K562 (cell line): ENCODE measurements around the gene MACROD2. TPM values are rescaled to one million over a fixed set of nuclear protein-coding genes. Genes with fewer than 3 reads are reported as not detected.

Experiments
- ATAC-seq: fragments of 200-7000 bp; cut with Tn5 transposase; 3 replicates; pipeline ENCODE4 v1.9.1; 2020; ENCODE audit warnings: moderate library complexity
- BruUV-seq: library from RNA; stranded (reverse); fragments of 400-500 nt; replicated peaks from 2 replicates; lab custom pipeline; 2021; lab: Mats Ljungman, UMichigan
- CTCF ChIA-PET: fragments of 300-600 bp; formaldehyde crosslinking; extraction: SDS; loops from one replicate; lab custom pipeline; 2021; ENCODE audit warnings: low intra/inter-chr PET ratio; lab: Yijun Ruan, JAX
- POLR2A ChIA-PET: fragments of 300-600, 350-650 bp; sonication (Branson Sonifier 250); formaldehyde crosslinking; extraction: SDS; loops from one replicate; lab custom pipeline; 2021; ENCODE audit warnings: antibody characterized with exemption, inconsistent platforms; lab: Yijun Ruan, JAX
- DNase-seq, 4 experiments: peaks; one replicate each; pipeline versions ENCODE4 v3.0.0 to v3.0.0-alpha.2; 2011 to 2018; ENCODE audit warnings: low spot score in 3 of 4, mixed read lengths in 3 of 4; ENCODE audit errors: extremely low read depth in 1 of 4
- FAIRE-seq: peaks from 2 replicates; lab custom pipeline; 2011; peaks lifted over from hg19 to GRCh38; lab: Jason Lieb, UNC
- H2AFZ ChIP-seq: 2 replicates; pipeline ENCODE4 v1.6.0; 2011; ENCODE audit warnings: low read depth, low read length, control low read depth, inconsistent platforms
- H3K27ac ChIP-seq: fragments of 200-600 bp; 3 replicates; pipeline ENCODE4 v1.8.0; 2011; ENCODE audit warnings: low read depth, mild to moderate bottlenecking, control low read depth, inconsistent platforms, low read length, moderate library complexity, mixed read lengths; ENCODE audit errors: extremely low read depth
- H3K27me3 ChIP-seq, 2 experiments: fragments of 300-600 bp in 1 of 2; 2 replicates in 1 of 2; 3 replicates in 1 of 2; pipeline versions ENCODE4 v1.6.0 to v1.8.0; 2011; ENCODE audit warnings: inconsistent platforms in 2 of 2, low read length in 2 of 2, mild to moderate bottlenecking in 1 of 2, mixed read lengths in 1 of 2, moderate library complexity in 1 of 2; ENCODE audit not compliant: control insufficient read depth in 2 of 2, insufficient read depth in 2 of 2
- H3K36me3 ChIP-seq: fragments of 300-600 bp; 3 replicates; pipeline ENCODE4 v1.8.0; 2011; ENCODE audit warnings: mild to moderate bottlenecking, low read length, inconsistent platforms; ENCODE audit not compliant: control insufficient read depth, insufficient read depth
- H3K4me1 ChIP-seq, 2 experiments: fragments of 200-600 bp in 1 of 2; replicated peaks in 1 of 2; 2 replicates in 1 of 2; 3 replicates in 1 of 2; pipeline versions ENCODE4 v1.5.1 to v1.8.0; 2011; ENCODE audit warnings: inconsistent platforms in 2 of 2, low read length in 2 of 2, mild to moderate bottlenecking in 1 of 2, mixed read lengths in 1 of 2, moderate library complexity in 1 of 2; ENCODE audit not compliant: control insufficient read depth in 2 of 2, insufficient read depth in 2 of 2
- H3K4me2 ChIP-seq: 2 replicates; pipeline ENCODE4 v1.6.1; 2011; ENCODE audit warnings: low read length, control low read depth, inconsistent platforms, mixed read lengths; ENCODE audit not compliant: insufficient read depth
- H3K4me3 ChIP-seq: fragments of 200-600 bp; sonication (generic), shearing (Covaris generic); 2 replicates; pipeline ENCODE4 v1.5.1; 2016; ENCODE audit warnings: control low read depth, inconsistent platforms
- H3K79me2 ChIP-seq: fragments of 200-600 bp; 3 replicates; pipeline ENCODE4 v1.8.0; 2011; ENCODE audit warnings: low read length, inconsistent platforms; ENCODE audit not compliant: control insufficient read depth, insufficient read depth
- H3K9ac ChIP-seq, 2 experiments: 2 replicates each; pipeline versions ENCODE4 v1.6.0 to v1.6.1; 2011; ENCODE audit warnings: low read depth in 2 of 2, low read length in 2 of 2, control low read depth in 1 of 2, inconsistent platforms in 1 of 2, mild to moderate bottlenecking in 1 of 2, mixed read lengths in 1 of 2; ENCODE audit not compliant: insufficient read depth in 1 of 2
- H3K9me1 ChIP-seq: one replicate; pipeline ENCODE4 v1.6.0; 2011; ENCODE audit warnings: inconsistent platforms, mild to moderate bottlenecking, low read length, moderate library complexity; ENCODE audit not compliant: control insufficient read depth, insufficient read depth
- H3K9me3 ChIP-seq: replicated peaks from 2 replicates; pipeline ENCODE4 v1.5.1; 2011; ENCODE audit warnings: low read depth, low read length, inconsistent platforms; ENCODE audit not compliant: control insufficient read depth, insufficient read depth
- H4K20me1 ChIP-seq: replicated peaks from 2 replicates; pipeline ENCODE4 v1.6.1; 2011; ENCODE audit warnings: low read length, inconsistent platforms, mixed read lengths; ENCODE audit not compliant: control insufficient read depth, insufficient read depth
- CHD2 ChIP-seq: IDR thresholded peaks from 2 replicates; pipeline ENCODE4 v1.6.1; 2011; ENCODE audit warnings: low read depth, low read length
- ELF1 ChIP-seq: fragments of 200-800 bp; sonication (Bioruptor generic); IDR thresholded peaks from 2 replicates; pipeline ENCODE4 v1.6.1; 2016; ENCODE audit warnings: missing genetic modification characterization, missing compliant biosample characterization
- ETV6 ChIP-seq, 3 experiments: fragments of 150-350 bp in 1 of 3; sonication (generic) in 1 of 3; formaldehyde crosslinking in 1 of 3; IDR thresholded peaks; 2 replicates each; pipeline versions ENCODE4 v1.6.1 to v1.8.0; 2014 to 2022; ENCODE audit warnings: borderline replicate concordance in 2 of 3, low read depth in 2 of 3, antibody characterized with exemption in 1 of 3, low read length in 1 of 3, mild to moderate bottlenecking in 1 of 3, missing genetic modification reagents in 1 of 3
- THAP12 ChIP-seq: fragments of 250-450 bp; sonication (Bioruptor Pico); IDR thresholded peaks from 2 replicates; pipeline ENCODE4 v1.9.0; 2021; ENCODE audit warnings: mild to moderate bottlenecking, inconsistent platforms
- ZNF263 ChIP-seq: sonication (generic); formaldehyde crosslinking; IDR thresholded peaks from 2 replicates; pipeline ENCODE4 v1.8.0; 2022; ENCODE audit warnings: mild to moderate bottlenecking, missing genetic modification reagents, borderline replicate concordance
- ZNF57 ChIP-seq: fragments of 450-650 bp; formaldehyde crosslinking; IDR thresholded peaks from 2 replicates; pipeline ENCODE4 v1.4.0; 2020; ENCODE audit warnings: mild to moderate bottlenecking, moderate library complexity
- ZNF76 ChIP-seq: fragments of 250-450 bp; sonication (Bioruptor Pico); IDR thresholded peaks from 2 replicates; pipeline ENCODE4 v1.4.0; 2020; ENCODE audit warnings: mild to moderate bottlenecking, moderate library complexity, borderline replicate concordance
- in situ Hi-C: fragments of 300-500 bp; cut with MboI; formaldehyde crosslinking; loops from 4 replicates; pipeline ENCODE4 v1.15.0; 2018; ENCODE audit warnings: inconsistent platforms, mixed read lengths
- intact Hi-C: fragments of 100-400 bp; cut with micrococcal nuclease; formaldehyde crosslinking; loops from 2 replicates; pipeline ENCODE4 v1.14.2; 2022
- polyA plus RNA-seq, 8 experiments: library from polyadenylated mRNA; depleted of rRNA in 4 of 8; stranded (reverse) in 5 of 8; unstranded in 3 of 8; fragments of >200 nt; fragmentation: Nextera tagmentation in 2 of 8; fragmentation: Illumina TruSeq in 1 of 8; extraction: Ambion mirVana in 2 of 8; extraction: Trizol in 1 of 8; gene quantifications; 2 replicates each; pipeline versions ENCODE4 v1.2.1 to v1.2.3, GENCODE V29; 2011 to 2014; ENCODE audit warnings: inconsistent platforms in 1 of 8, missing spikeins in 1 of 8
- total RNA-seq, 7 experiments: library from RNA; depleted of rRNA in 6 of 7; stranded (reverse); fragments of >200 nt in 6 of 7; fragmentation: Illumina TruSeq in 2 of 7; extraction: Trizol in 2 of 7; gene quantifications; 2 replicates each; pipeline versions ENCODE4 v1.2.1 to v1.2.3, GENCODE V29; 2011 to 2021; ENCODE audit warnings: low replicate concordance in 1 of 7
- TF ChIP-seq, protein P1 (sequence below): fragments of 250-450 bp; sonication (Bioruptor Pico); IDR thresholded peaks from 2 replicates; pipeline ENCODE4 v1.4.0; 2020; ENCODE audit warnings: mild to moderate bottlenecking, moderate library complexity, borderline replicate concordance
- TF ChIP-seq, protein P2 (sequence below): sonication (generic); formaldehyde crosslinking; IDR thresholded peaks from 2 replicates; pipeline ENCODE4 v1.8.1; 2023; ENCODE audit warnings: mild to moderate bottlenecking, missing genetic modification reagents

MACROD2 gene
- total and polyA plus RNA-seq, 9 of the 15 experiments (the other 6 are each of a cell fraction or from before 2014, with no cell fraction given): not detected

DNA sequence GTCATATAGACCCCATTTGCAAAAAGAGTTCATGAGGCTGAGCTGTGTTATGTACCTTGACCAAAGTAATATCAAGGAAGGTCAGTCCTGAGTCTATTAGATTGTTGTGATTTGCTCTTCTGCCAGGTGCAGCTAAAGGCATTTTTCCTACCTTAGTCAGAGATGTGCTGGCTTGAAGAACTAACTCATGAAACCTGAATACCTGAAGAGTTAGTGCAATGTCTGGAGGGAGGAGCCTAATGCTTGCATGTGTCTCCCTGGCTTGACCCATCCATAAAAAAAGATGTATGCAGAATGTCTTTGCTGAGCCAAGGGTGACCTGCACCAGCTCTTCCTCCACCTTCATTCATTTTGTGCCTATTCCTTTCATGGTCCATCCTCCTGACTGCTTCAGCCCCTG lies 1835.9 kb downstream of the MACROD2 start:
- Histone ChIP-seq H3K36me3 (no peaks in the 10 kb centered on the region), H3K79me2 (no peaks in the 10 kb centered on the region), H2AFZ (no peak overlapping the region), H3K27ac (no peak overlapping the region), H3K4me3 (no peak overlapping the region), H3K9me3 (no peaks in the 10 kb centered on the region), H3K27me3 (no peaks in the 10 kb centered on the region), H3K4me2 (no peak overlapping the region), H4K20me1 (no peaks in the 10 kb centered on the region), H3K4me1 (no peaks in the 10 kb centered on the region), H3K9ac (no peak overlapping the region), H3K9me1 (no peaks in the 10 kb centered on the region)
- DNase-seq (no peak), FAIRE-seq (no peak), ATAC-seq (no peak)
- in situ Hi-C loops: no loop called here
- ChIA-PET CTCF (no interaction called here), POLR2A (no interaction called here)
- intact Hi-C loops: no loop called here
- TF ChIP-seq ELF1 (tag): no peak
- no peak for TF ChIP-seq ETV6 (IDR thresholded peaks at IDR 0.05; ENCODE audit: borderline replicate concordance in 1 of 2, low read depth in 2 of 2, low read length in 1 of 2)
- TF ChIP-seq ETV6 (CRISPR knock-in tag; IDR thresholded peaks at IDR 0.05; ENCODE audit: borderline replicate concordance): no peak
- no peak for TF ChIP-seq ZNF76 (CRISPR knock-in tag)
- TF ChIP-seq, protein P1, sequence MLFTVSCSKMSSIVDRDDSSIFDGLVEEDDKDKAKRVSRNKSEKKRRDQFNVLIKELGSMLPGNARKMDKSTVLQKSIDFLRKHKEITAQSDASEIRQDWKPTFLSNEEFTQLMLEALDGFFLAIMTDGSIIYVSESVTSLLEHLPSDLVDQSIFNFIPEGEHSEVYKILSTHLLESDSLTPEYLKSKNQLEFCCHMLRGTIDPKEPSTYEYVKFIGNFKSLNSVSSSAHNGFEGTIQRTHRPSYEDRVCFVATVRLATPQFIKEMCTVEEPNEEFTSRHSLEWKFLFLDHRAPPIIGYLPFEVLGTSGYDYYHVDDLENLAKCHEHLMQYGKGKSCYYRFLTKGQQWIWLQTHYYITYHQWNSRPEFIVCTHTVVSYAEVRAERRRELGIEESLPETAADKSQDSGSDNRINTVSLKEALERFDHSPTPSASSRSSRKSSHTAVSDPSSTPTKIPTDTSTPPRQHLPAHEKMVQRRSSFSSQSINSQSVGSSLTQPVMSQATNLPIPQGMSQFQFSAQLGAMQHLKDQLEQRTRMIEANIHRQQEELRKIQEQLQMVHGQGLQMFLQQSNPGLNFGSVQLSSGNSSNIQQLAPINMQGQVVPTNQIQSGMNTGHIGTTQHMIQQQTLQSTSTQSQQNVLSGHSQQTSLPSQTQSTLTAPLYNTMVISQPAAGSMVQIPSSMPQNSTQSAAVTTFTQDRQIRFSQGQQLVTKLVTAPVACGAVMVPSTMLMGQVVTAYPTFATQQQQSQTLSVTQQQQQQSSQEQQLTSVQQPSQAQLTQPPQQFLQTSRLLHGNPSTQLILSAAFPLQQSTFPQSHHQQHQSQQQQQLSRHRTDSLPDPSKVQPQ: no peak
- TF ChIP-seq CHD2: no peak
- TF ChIP-seq, protein P2, sequence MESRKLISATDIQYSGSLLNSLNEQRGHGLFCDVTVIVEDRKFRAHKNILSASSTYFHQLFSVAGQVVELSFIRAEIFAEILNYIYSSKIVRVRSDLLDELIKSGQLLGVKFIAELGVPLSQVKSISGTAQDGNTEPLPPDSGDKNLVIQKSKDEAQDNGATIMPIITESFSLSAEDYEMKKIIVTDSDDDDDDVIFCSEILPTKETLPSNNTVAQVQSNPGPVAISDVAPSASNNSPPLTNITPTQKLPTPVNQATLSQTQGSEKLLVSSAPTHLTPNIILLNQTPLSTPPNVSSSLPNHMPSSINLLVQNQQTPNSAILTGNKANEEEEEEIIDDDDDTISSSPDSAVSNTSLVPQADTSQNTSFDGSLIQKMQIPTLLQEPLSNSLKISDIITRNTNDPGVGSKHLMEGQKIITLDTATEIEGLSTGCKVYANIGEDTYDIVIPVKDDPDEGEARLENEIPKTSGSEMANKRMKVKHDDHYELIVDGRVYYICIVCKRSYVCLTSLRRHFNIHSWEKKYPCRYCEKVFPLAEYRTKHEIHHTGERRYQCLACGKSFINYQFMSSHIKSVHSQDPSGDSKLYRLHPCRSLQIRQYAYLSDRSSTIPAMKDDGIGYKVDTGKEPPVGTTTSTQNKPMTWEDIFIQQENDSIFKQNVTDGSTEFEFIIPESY (CRISPR knock-in tag): no peak
- TF ChIP-seq ZNF263 (CRISPR knock-in tag): no peak
- TF ChIP-seq THAP12 (CRISPR knock-in tag): no peak
- TF ChIP-seq ZNF57 (CRISPR knock-in tag): no peak
- BruUV-seq: no TSS peak
